MCF 10A (cell line): Measurements from ENCODE around the gene RUVBL2. TPM values are rescaled to one million over a fixed set of nuclear protein-coding genes. Genes with fewer than 3 reads are reported as not detected.

Experiments used
- BruUV-seq: library from RNA; stranded (reverse); fragments of 400-500 nt; replicated peaks from 2 replicates; lab custom pipeline; 2021; lab: Mats Ljungman, UMichigan
- CTCF ChIA-PET: fragments of 300-600 bp; sonication (Branson Sonifier 250); formaldehyde crosslinking; extraction: SDS; loops from one replicate; lab custom pipeline; 2021; ENCODE audit warnings: antibody characterized with exemption, inconsistent platforms; lab: Yijun Ruan, JAX
- POLR2A ChIA-PET: fragments of 300-600, 350-650 bp; sonication (Branson Sonifier 250); formaldehyde crosslinking; extraction: SDS; loops from one replicate; lab custom pipeline; 2020; ENCODE audit warnings: antibody characterized with exemption, inconsistent platforms; lab: Yijun Ruan, JAX
- DNase-seq: peaks from one replicate; pipeline ENCODE4 v3.0.0-alpha.2; 2018; ENCODE audit not compliant: unreplicated experiment
- H3K27ac Mint-ChIP-seq: one replicate; pipeline ENCODE4 v1.8.0; 2022; ENCODE audit warnings: mild to moderate bottlenecking, low read depth, mixed read lengths; ENCODE audit not compliant: unreplicated experiment
- H3K27me3 Mint-ChIP-seq: one replicate; pipeline ENCODE4 v1.8.0; 2022; ENCODE audit warnings: mixed read lengths; ENCODE audit not compliant: insufficient read depth, unreplicated experiment
- H3K36me3 Mint-ChIP-seq: one replicate; pipeline ENCODE4 v1.8.0; 2022; ENCODE audit warnings: mild to moderate bottlenecking, moderate library complexity, mixed read lengths; ENCODE audit not compliant: insufficient read depth, unreplicated experiment
- H3K4me1 Mint-ChIP-seq: one replicate; pipeline ENCODE4 v1.8.0; 2022; ENCODE audit warnings: mixed read lengths; ENCODE audit not compliant: insufficient read depth, unreplicated experiment
- H3K4me3 Mint-ChIP-seq: one replicate; pipeline ENCODE4 v1.8.0; 2022; ENCODE audit warnings: mild to moderate bottlenecking, moderate library complexity, mixed read lengths; ENCODE audit not compliant: unreplicated experiment
- H3K9me3 Mint-ChIP-seq: one replicate; pipeline ENCODE4 v1.8.0; 2022; ENCODE audit warnings: mixed read lengths; ENCODE audit not compliant: unreplicated experiment
- CTCF ChIP-seq: fragments of 200-600 bp; IDR thresholded peaks from one replicate; pipeline ENCODE4 v1.8.0; 2022; ENCODE audit warnings: antibody characterized with exemption, mild to moderate bottlenecking; ENCODE audit not compliant: unreplicated experiment
- intact Hi-C: fragments of 100-400 bp; cut with micrococcal nuclease; formaldehyde crosslinking; loops from 2 replicates; pipeline ENCODE4 v1.14.1; 2022
- total RNA-seq: library from RNA; stranded (reverse); gene quantifications from 2 replicates; pipeline ENCODE4 v1.2.3, GENCODE V29; 2022

The RUVBL2 gene
- total RNA-seq, 1 experiment from 2014 or later: 156 TPM

- no peak for DNase-seq
- Mint-ChIP-seq H3K9me3 (no peaks in the 10 kb centered on the region), H3K36me3 (peaks cover 4% of the 10 kb centered on the region), H3K4me1 (peaks cover 17% of the 10 kb centered on the region), H3K27ac (no peak overlapping the region), H3K4me3 (no peak overlapping the region), H3K27me3 (no peaks in the 10 kb centered on the region)
- intact Hi-C loops: no loop called here
- TF ChIP-seq CTCF: no peak
- ChIA-PET POLR2A (interaction anchor here (0.6 kb wide), 1 partner anchor 439 kb away, joined by 3 read pairs; no protein-coding TSS in a partner anchor), CTCF (interaction anchor here (0.6 to 1.2 kb wide), 3 partner anchors 16 to 91 kb away, joined by 4 to 5 read pairs (median 4); no protein-coding TSS in a partner anchor)
- BruUV-seq: no TSS peak
These were observed 65.4 kb downstream of the RUVBL2 start for GRCh38 chr19:49059053-49059452.

GRCh38 chr19:49061000-49061399, 67.3 kb downstream of the RUVBL2 start:
- Mint-ChIP-seq H3K27ac (no peak overlapping the region), H3K9me3 (no peaks in the 10 kb centered on the region), H3K4me3 (no peak overlapping the region), H3K36me3 (peaks cover 11% of the 10 kb centered on the region), H3K27me3 (peaks cover 10% of the 10 kb centered on the region), H3K4me1 (peaks cover 17% of the 10 kb centered on the region)
- no peak for TF ChIP-seq CTCF
- DNase-seq: no peak
- intact Hi-C loops: no loop called here
- CTCF ChIA-PET: no interaction called here
- POLR2A ChIA-PET: interaction anchor here (0.8 kb wide), 1 partner anchor 96 kb away, joined by 3 read pairs; the partner anchor contains the start of gene FTL
- BruUV-seq: no TSS peak

GRCh38 chr19:49061445-49061844, 67.8 kb downstream of the RUVBL2 start:
- no TSS peak for BruUV-seq
- Mint-ChIP-seq H3K4me1 (peaks cover 16% of the 10 kb centered on the region), H3K27me3 (peaks cover 14% of the 10 kb centered on the region), H3K4me3 (no peak overlapping the region), H3K9me3 (no peaks in the 10 kb centered on the region), H3K36me3 (peaks cover 11% of the 10 kb centered on the region), H3K27ac (no peak overlapping the region)
- TF ChIP-seq CTCF: no peak
- intact Hi-C loops: no loop called here
- ChIA-PET POLR2A (no interaction called here), CTCF (no interaction called here)
- DNase-seq: no peak

GRCh38 chr19:49064029-49064629, 70.4 kb downstream of the RUVBL2 start:
- DNase-seq: peak; percentile 50
- H3K36me3 Mint-ChIP-seq: peaks cover 11% of the 10 kb centered on the region
- H3K27me3 Mint-ChIP-seq: peaks cover 24% of the 10 kb centered on the region
- H3K4me1 Mint-ChIP-seq: peaks cover 8% of the 10 kb centered on the region
- intact Hi-C loops: no loop called here
- no peak for TF ChIP-seq CTCF
- peak overlapping the region; percentile 79 for H3K27ac Mint-ChIP-seq
- peak overlapping the region; percentile 79 for H3K4me3 Mint-ChIP-seq
- H3K9me3 Mint-ChIP-seq: no peaks in the 10 kb centered on the region
- POLR2A ChIA-PET: interaction anchor here (0.5 to 1.8 kb wide), 6 partner anchors 22 to 190 kb away, joined by 3 to 8 read pairs (median 4); partner anchors contain the start of genes GYS1 and RUVBL2
- no TSS peak for BruUV-seq
- CTCF ChIA-PET: interaction anchor here (0.6 to 1.6 kb wide), 3 partner anchors 50 to 99 kb away, joined by 3 to 8 read pairs (median 3); no protein-coding TSS in a partner anchor
